ENCODE measurements around the gene BACH2.

GRCh38 chr6:90162648-90163387, 133.8 kb downstream of the BACH2 start:
- TF ChIP-seq CTCF (conservative IDR thresholded peaks at IDR 0.05 in 1 of 2, IDR thresholded peaks at IDR 0.05 in 1 of 2; ENCODE audit: low read depth in 1 of 2, low read length in 2 of 2): no peak
- no peak for TF ChIP-seq EZH2 (IDR thresholded peaks at IDR 0.05; ENCODE audit: low read length, missing control alignments)

Measured in fibroblast of lung (primary cell).